ENCODE measurements around the gene TRIM26.
A peak's percentile ranks its signal among the peaks of the same experiment; 100 is the strongest.
"Not testable (repeated sequence)": the region's sequence is repeated elsewhere in the genome, so short reads cannot be mapped to it uniquely, and the experiment has no call there.

TRIM26 gene

GRCh38 chr6:30169658-30170614, 43.3 kb downstream of the TRIM26 start:
- DNase-seq = peak; percentile 5 to 64 (median 12)

GRCh38 chr6:30168741-30169140, 44.5 kb downstream of the TRIM26 start:
- DNase-seq = no peak

- DNase-seq = no peak
Observed at GRCh38 chr6:30167101-30167500, 46.1 kb downstream of the TRIM26 start.

GRCh38 chr6:30165238-30165637, 48.0 kb downstream of the TRIM26 start:
- DNase-seq = not testable (repeated sequence)

- no peak for DNase-seq
Observed at GRCh38 chr6:30164714-30165113, 48.5 kb downstream of the TRIM26 start.

- DNase-seq = no peak
Observed at GRCh38 chr6:30163918-30164654, 49.1 kb downstream of the TRIM26 start.

- no peak for DNase-seq
Observed at GRCh38 chr6:30163090-30163917, 49.9 kb downstream of the TRIM26 start, which contains the start of gene TRIM15. TSS of gene TRIM15 (plus strand) at chr6:30163546. CDS start at chr6:30163685, 139 bp downstream.

GRCh38 chr6:30162265-30163089, 50.7 kb downstream of the TRIM26 start:
- DNase-seq = no peak

GRCh38 chr6:30160785-30161531, 52.2 kb downstream of the TRIM26 start, which contains the start of gene TRIM10:
TSS of gene TRIM10 (minus strand) at chr6:30161211. CDS start at chr6:30160858, 353 bp downstream.
- DNase-seq = no peak

- DNase-seq = no peak
Observed at GRCh38 chr6:30160008-30160784, 53.0 kb downstream of the TRIM26 start.

- no peak for DNase-seq
Observed at GRCh38 chr6:30158475-30159040, 54.6 kb downstream of the TRIM26 start.

- no peak for DNase-seq
Observed at GRCh38 chr6:30157999-30158398, 55.2 kb downstream of the TRIM26 start.

- no peak for DNase-seq
Observed at GRCh38 chr6:30157581-30157980, 55.6 kb downstream of the TRIM26 start.

- DNase-seq = no peak
Observed at GRCh38 chr6:30156774-30157173, 56.4 kb downstream of the TRIM26 start.

GRCh38 chr6:30156262-30156599, 57.0 kb downstream of the TRIM26 start:
- no peak for DNase-seq

- no peak for DNase-seq
Observed at GRCh38 chr6:30155520-30156261, 57.5 kb downstream of the TRIM26 start.

- DNase-seq = peak in 1 of 3 experiments; percentile 33
Observed at GRCh38 chr6:30154709-30155519, 58.3 kb downstream of the TRIM26 start.

GRCh38 chr6:30154061-30154460, 59.1 kb downstream of the TRIM26 start:
- no peak for DNase-seq

All from NCI-H1417 (cell line).